GM10248 (cell line): ENCODE measurements around the gene SPHK1.

Experiments
- CTCF ChIA-PET: fragments of 300-600 bp; sonication (Branson Sonifier 250); formaldehyde crosslinking; extraction: SDS; loops from one replicate; lab custom pipeline; 2021; ENCODE audit warnings: antibody characterized with exemption; lab: Yijun Ruan, JAX
- POLR2A ChIA-PET: fragments of 350-650 bp; sonication (Branson Sonifier 250); formaldehyde crosslinking; extraction: SDS; loops from one replicate; lab custom pipeline; 2020; ENCODE audit warnings: antibody characterized with exemption; lab: Yijun Ruan, JAX
- DNase-seq: peaks from one replicate; pipeline ENCODE4 v3.0.0; 2012; ENCODE audit errors: extremely low spot score
- TF ChIP-seq, protein P1 (sequence below): IDR thresholded peaks from 2 replicates; pipeline ENCODE4 v1.5.1; 2012; ENCODE audit warnings: mild to moderate bottlenecking, low read depth; ENCODE audit errors: extremely low read depth, missing control alignments, control extremely low read depth

Gene SPHK1

GRCh38 chr17:76388966-76389888 lies 4.8 kb downstream of the SPHK1 start:
- ChIA-PET POLR2A (no interaction called here), CTCF (interaction anchor here (0.7 to 7.7 kb wide), 2 partner anchors 8 to 19 kb away, joined by 3 to 109 read pairs; no protein-coding TSS in a partner anchor)
- DNase-seq, result no peak
- TF ChIP-seq, protein P1, sequence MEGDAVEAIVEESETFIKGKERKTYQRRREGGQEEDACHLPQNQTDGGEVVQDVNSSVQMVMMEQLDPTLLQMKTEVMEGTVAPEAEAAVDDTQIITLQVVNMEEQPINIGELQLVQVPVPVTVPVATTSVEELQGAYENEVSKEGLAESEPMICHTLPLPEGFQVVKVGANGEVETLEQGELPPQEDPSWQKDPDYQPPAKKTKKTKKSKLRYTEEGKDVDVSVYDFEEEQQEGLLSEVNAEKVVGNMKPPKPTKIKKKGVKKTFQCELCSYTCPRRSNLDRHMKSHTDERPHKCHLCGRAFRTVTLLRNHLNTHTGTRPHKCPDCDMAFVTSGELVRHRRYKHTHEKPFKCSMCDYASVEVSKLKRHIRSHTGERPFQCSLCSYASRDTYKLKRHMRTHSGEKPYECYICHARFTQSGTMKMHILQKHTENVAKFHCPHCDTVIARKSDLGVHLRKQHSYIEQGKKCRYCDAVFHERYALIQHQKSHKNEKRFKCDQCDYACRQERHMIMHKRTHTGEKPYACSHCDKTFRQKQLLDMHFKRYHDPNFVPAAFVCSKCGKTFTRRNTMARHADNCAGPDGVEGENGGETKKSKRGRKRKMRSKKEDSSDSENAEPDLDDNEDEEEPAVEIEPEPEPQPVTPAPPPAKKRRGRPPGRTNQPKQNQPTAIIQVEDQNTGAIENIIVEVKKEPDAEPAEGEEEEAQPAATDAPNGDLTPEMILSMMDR, result no peak

DNA sequence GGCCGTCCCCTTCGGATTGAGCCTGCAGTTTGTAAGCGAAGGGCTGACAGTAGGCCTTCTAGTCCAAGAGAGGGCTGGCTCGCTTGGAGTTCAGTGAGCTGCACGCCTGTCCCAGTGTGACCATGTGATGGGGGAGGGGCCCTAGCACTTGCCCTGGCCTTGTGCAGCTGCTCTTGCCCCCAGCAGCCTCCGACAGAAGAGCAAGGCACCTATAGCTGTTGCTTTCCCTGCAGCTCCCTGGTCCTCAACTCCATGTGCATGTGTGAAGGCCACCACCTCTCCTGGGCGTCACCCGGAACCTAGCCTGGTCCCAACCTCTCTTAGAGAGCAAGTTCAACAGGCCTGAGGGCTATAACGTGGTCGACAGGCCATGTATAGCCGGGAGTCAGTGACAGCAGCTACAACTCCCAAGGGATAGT lies 5.6 kb downstream of the SPHK1 start:
- CTCF ChIA-PET, result interaction anchor here (0.7 to 7.7 kb wide), 3 partner anchors 7 to 18 kb away, joined by 3 to 109 read pairs (median 5); no protein-coding TSS in a partner anchor
- TF ChIP-seq, protein P1, result no peak
- DNase-seq, result no peak
- POLR2A ChIA-PET, result no interaction called here

GRCh38 chr17:76391200-76391715 lies 6.8 kb downstream of the SPHK1 start:
- TF ChIP-seq, protein P1, result no peak
- DNase-seq, result no peak
- ChIA-PET POLR2A (no interaction called here), CTCF (interaction anchor here (0.8 to 1.8 kb wide), 4 partner anchors 10 to 26 kb away, joined by 3 to 5 read pairs (median 4); no protein-coding TSS in a partner anchor)

DNA sequence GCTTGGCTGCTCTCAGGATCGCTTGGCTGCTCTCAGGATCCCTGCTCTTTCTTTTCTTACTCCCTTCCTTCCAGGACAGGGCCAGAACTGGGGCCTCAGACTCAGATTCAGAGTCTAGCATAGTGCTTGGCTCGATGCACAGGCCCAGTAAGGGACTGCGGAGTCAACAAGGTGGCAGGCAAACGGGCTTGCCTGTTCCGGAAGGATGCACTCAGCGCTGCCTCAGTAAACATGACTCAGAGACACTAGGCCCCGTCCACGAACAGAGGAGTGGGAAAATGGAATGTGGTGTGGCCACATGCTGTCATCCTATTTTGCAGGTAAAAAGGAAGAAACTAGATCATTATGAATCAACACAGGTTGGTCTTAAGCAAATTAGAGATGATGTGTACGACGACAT lies 9.8 kb downstream of the SPHK1 start:
- ChIA-PET CTCF (interaction anchor here (1.1 to 9.6 kb wide), 5 partner anchors 9 to 381 kb away, joined by 3 to 203 read pairs (median 5); no protein-coding TSS in a partner anchor), POLR2A (interaction anchor here (0.5 to 0.6 kb wide), 2 partner anchors 56 to 400 kb away, joined by 4 to 5 read pairs; no protein-coding TSS in a partner anchor)
- DNase-seq, result no peak
- TF ChIP-seq, protein P1, result no peak

GRCh38 chr17:76395980-76396379 lies 11.6 kb downstream of the SPHK1 start:
- TF ChIP-seq, protein P1, result no peak
- POLR2A ChIA-PET, result no interaction called here
- no peak for DNase-seq
- CTCF ChIA-PET, result interaction anchor here (1.3 to 9.6 kb wide), 7 partner anchors 9 to 274 kb away, joined by 4 to 203 read pairs (median 50); partner anchors contain the start of gene SPHK1

GRCh38 chr17:76397184-76397583 lies 12.8 kb downstream of the SPHK1 start:
- TF ChIP-seq, protein P1, result no peak
- CTCF ChIA-PET, result interaction anchor here (0.6 to 9.6 kb wide), 51 partner anchors 11 to 659 kb away, joined by 3 to 203 read pairs (median 7); partner anchors contain the start of genes PRPSAP1, QRICH2, SPHK1 and UBE2O
- no peak for DNase-seq
- POLR2A ChIA-PET, result no interaction called here
